ENCODE measurements around the gene KCNK4. TPM values are rescaled to one million over a fixed set of nuclear protein-coding genes. Genes with fewer than 3 reads are reported as not detected.

The KCNK4 gene
- total RNA-seq, 1 experiment from 2014 or later = 0.26 TPM

GRCh38 chr11:64341429-64341828, 50.3 kb downstream of the KCNK4 start:
- POLR2A ChIA-PET (ENCODE audit: low non-redundant PET) = no interaction called here
- Histone ChIP-seq H3K4me1 (ENCODE audit: insufficient read depth, low read length, poor library complexity, severe bottlenecking) (no peaks in the 10 kb centered on the region), H3K4me3 (ENCODE audit: low read depth, low read length, poor library complexity, severe bottlenecking) (no peak overlapping the region), H3K27me3 (replicated peaks; ENCODE audit: insufficient read depth, low read depth, low read length, poor library complexity) (no peaks in the 10 kb centered on the region), H3K27ac (ENCODE audit: low read depth, low read length, poor library complexity, severe bottlenecking) (no peak overlapping the region), H3K36me3 (ENCODE audit: insufficient read depth, low read length, poor library complexity, severe bottlenecking) (no peaks in the 10 kb centered on the region), H3K9me3 (ENCODE audit: low read depth, low read length, poor library complexity, severe bottlenecking) (no peaks in the 10 kb centered on the region)
- DNase-seq (ENCODE audit: low spot score) = no peak
- TF ChIP-seq EZH2 (IDR thresholded peaks at IDR 0.05; ENCODE audit: borderline replicate concordance, low read depth, low read length, poor library complexity, severe bottlenecking) = no peak
- TF ChIP-seq CTCF (conservative IDR thresholded peaks at IDR 0.05; ENCODE audit: low read depth, low read length) = no peak
- BruUV-seq (replicated peaks) = no TSS peak
- CTCF ChIA-PET = interaction anchor here (0.6 to 2.2 kb wide), 4 partner anchors 9 to 24 kb away, joined by 3 to 10 read pairs (median 3); partner anchors contain the start of genes PRDX5 and TRMT112
- intact Hi-C loops (cut with micrococcal nuclease; ENCODE audit: unreplicated experiment) = no loop called here

GRCh38 chr11:64341851-64342791, 51.0 kb downstream of the KCNK4 start:
- intact Hi-C loops (cut with micrococcal nuclease; ENCODE audit: unreplicated experiment) = no loop called here
- Histone ChIP-seq H3K4me3 (ENCODE audit: low read depth, low read length, poor library complexity, severe bottlenecking) (peak overlapping the region; percentile 38), H3K27me3 (replicated peaks; ENCODE audit: insufficient read depth, low read depth, low read length, poor library complexity) (no peaks in the 10 kb centered on the region), H3K9me3 (ENCODE audit: low read depth, low read length, poor library complexity, severe bottlenecking) (no peaks in the 10 kb centered on the region), H3K36me3 (ENCODE audit: insufficient read depth, low read length, poor library complexity, severe bottlenecking) (no peaks in the 10 kb centered on the region), H3K4me1 (ENCODE audit: insufficient read depth, low read length, poor library complexity, severe bottlenecking) (no peaks in the 10 kb centered on the region), H3K27ac (ENCODE audit: low read depth, low read length, poor library complexity, severe bottlenecking) (peak overlapping the region; percentile 70)
- ChIA-PET POLR2A (ENCODE audit: low non-redundant PET) (interaction anchor here (0.6 kb wide), 1 partner anchor 96 kb away, joined by 4 read pairs; no protein-coding TSS in a partner anchor), CTCF (interaction anchor here (1.0 to 2.2 kb wide), 7 partner anchors 10 to 138 kb away, joined by 3 to 25 read pairs (median 9); partner anchors contain the start of genes PRDX5 and TRMT112)
- TF ChIP-seq CTCF (conservative IDR thresholded peaks at IDR 0.05; ENCODE audit: low read depth, low read length) (peak; percentile 57), EZH2 (IDR thresholded peaks at IDR 0.05; ENCODE audit: borderline replicate concordance, low read depth, low read length, poor library complexity, severe bottlenecking) (no peak)
- DNase-seq (ENCODE audit: low spot score) = peak; percentile 93
- BruUV-seq (replicated peaks) = no TSS peak

- no peaks in the 10 kb centered on the region for H3K36me3 ChIP-seq (ENCODE audit: insufficient read depth, low read length, poor library complexity, severe bottlenecking)
- no peaks in the 10 kb centered on the region for H3K9me3 ChIP-seq (ENCODE audit: low read depth, low read length, poor library complexity, severe bottlenecking)
- BruUV-seq (replicated peaks) = no TSS peak
- intact Hi-C loops (cut with micrococcal nuclease; ENCODE audit: unreplicated experiment) = no loop called here
- H3K4me3 ChIP-seq (ENCODE audit: low read depth, low read length, poor library complexity, severe bottlenecking) = peak overlapping the region; percentile 38
- H3K4me1 ChIP-seq (ENCODE audit: insufficient read depth, low read length, poor library complexity, severe bottlenecking) = no peaks in the 10 kb centered on the region
- no peak for TF ChIP-seq CTCF (conservative IDR thresholded peaks at IDR 0.05; ENCODE audit: low read depth, low read length)
- H3K27ac ChIP-seq (ENCODE audit: low read depth, low read length, poor library complexity, severe bottlenecking) = no peak overlapping the region
- POLR2A ChIA-PET (ENCODE audit: low non-redundant PET) = no interaction called here
- no peaks in the 10 kb centered on the region for H3K27me3 ChIP-seq (replicated peaks; ENCODE audit: insufficient read depth, low read depth, low read length, poor library complexity)
- CTCF ChIA-PET = interaction anchor here (0.7 to 2.2 kb wide), 7 partner anchors 10 to 309 kb away, joined by 5 to 25 read pairs (median 9); partner anchors contain the start of genes PRDX5 and TRMT112
- DNase-seq (ENCODE audit: low spot score) = no peak
These were observed 52.0 kb downstream of the KCNK4 start for GRCh38 chr11:64342869-64343745.

Measured in A673 (cell line).